ENCODE results near the gene GDA.
"Not testable (repeated sequence)": the region's sequence is repeated elsewhere in the genome, so short reads cannot be mapped to it uniquely, and the experiment has no call there.

Gene GDA

DNA sequence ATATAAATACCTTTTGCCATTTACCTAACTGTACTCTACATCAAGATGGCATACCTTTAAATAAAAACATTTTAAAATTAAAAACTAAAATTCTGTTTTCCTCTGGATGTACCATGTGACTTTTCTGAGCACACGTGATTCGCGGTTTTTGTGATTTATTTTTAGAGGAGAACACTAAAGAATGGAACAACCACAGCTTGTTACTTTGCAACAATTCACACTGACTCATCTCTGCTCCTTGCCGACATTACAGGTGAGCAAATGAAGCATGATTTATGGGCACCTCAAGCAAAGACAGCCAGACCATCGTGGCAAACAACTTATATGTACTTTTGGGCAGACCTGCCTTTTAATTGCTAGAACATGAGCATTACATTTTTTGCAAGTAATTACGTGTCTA is 61.3 kb downstream of the GDA start:
- no peak for DNase-seq

DNA sequence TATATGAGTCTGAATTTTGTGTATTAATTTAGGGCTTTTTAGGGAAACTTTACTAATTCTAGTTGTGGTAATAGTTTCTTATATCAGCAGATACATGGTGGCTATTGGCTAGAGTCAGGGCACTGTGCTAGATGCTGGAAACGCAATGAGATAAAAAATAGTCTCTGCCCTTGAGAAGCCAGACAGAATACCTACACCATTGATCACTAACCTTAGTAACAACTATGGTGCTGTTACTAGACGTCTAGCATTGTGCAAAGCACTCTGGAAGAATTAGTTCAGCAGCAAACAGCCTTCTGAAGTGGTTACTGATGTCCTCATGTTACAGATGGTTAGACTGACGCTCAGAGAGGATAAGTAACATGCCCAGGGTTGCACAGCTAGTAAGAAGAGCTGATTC is 61.8 kb downstream of the GDA start:
- no peak for DNase-seq

DNA sequence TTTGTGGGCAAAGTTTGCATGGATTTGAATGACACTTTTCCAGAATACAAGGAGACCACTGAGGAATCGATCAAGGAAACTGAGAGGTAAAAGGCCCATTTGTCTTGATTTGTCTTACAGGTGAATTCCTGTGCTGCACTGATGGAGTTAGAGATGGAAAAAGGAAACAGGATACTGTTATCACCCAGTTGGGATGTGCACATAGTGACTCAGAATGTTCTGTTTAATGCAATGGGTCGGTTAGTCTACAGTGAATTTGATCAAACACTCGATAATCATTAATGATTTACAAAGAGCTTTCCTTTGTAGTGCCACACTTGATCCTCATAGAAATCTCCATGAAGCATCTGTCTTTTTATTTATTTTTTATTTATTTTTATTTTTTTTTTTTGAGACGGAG is 64.7 kb downstream of the GDA start:
- no peak for DNase-seq

DNA sequence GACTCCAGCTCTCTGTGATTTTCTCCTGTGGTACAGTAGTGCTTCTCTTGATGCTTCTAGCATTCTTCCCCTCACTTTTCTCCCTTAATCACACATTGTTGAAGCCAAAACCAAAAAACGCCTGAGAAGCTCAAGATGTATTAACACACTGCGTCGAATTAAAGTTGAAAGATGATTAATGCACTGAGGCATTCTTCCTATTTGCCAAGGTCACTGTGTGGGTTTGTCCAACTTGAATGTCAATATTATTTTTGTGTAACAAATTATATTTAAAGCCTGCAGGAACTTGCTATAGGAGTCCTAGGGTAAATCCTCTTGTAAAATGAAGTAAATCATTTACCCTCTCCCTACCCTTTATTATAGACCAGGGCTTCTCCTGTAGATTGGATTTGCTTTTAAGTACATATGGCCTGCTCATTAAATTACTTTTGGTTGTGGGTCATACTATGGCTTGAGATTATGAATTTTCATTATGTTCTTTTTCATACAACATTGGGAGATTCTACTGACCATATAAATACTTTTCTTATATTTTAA is 68.1 kb downstream of the GDA start:
- no peak for DNase-seq

DNA sequence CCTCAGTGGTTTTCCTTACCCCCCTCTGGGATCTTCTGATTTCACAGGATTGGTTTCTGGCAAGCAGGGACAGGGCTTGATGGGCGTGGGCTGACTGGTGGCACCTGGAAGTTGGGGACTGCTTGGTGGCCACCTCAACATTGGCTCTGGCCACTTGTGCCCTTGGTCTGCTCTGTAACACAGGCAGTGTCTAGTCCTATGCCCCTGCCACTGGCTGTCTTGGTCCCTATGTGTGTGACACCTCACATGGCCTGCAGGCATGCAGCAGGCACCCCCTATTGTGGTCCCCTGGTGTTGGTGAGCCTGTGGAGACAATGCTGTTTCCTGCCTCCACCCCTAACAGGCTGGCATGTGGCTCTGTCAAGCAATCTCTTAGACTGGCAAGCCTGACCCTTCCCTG is 71.3 kb downstream of the GDA start:
- no peak for DNase-seq

DNA sequence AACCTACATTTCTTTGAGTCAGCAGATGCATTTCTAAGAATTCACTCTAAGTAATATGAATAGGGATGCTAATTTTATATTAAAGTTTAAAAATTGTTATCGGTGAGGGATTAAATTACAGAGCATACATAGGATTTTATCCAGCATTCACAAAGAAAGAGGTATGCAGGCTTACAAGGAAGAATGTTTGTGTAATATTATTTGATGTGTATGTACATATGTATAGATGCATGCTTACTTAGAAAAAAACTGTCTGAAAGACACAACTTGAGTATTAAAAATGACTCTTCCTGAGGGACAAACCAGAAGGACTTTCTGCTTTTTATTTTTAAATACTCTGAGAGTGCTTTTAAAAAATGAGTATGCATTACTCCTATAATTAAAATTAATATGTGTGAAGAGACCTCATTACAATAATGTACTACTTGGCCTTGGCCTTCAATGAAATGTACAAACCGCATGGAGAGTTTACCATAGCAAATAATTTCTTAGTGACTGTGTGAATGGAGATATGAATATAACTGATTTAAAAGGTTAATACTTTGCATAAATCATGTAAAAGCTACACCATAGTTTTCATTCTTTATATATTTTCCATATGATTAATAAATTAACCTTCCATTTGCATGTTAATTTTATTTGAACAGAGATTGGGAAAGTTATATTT is 77.0 kb downstream of the GDA start:
- DNase-seq = no peak

DNA sequence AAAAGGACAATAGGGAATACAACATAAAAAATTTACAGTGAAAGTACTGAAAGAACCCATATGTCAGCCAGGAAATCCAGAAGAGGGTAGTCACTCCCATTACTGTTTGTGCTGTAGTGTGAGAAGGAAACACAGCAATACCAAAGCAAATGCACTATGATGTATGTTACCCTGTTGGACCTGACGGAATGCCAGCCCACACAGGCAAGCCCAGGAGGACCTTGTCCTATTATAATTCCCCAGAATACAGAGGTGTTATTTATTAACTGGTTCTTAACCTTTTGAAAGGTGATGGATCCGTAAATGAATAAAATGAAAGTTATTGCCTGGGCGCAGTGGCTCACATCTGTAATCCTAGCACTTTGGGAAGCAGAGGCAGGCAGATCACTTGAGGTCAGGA is 79.0 kb downstream of the GDA start:
- DNase-seq = no peak

DNA sequence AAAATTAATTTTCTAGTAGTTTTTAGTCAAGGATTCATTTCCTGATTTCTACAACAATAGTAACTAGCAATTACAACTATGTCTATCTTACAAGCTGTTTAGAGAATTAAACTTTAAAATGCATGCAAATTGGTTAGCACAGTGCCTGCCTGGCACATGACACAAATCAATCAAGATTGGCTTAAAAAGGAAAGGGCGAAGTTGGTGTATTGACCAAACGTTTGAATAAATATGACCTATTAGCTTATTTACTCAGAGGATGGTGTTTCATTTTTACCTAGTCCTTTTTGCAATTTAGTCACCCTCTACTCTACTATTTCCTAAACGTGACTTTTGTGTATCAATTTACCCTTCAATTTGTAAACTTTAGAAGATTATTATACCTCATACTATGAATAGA is 83.5 kb downstream of the GDA start:
- DNase-seq = no peak

DNA sequence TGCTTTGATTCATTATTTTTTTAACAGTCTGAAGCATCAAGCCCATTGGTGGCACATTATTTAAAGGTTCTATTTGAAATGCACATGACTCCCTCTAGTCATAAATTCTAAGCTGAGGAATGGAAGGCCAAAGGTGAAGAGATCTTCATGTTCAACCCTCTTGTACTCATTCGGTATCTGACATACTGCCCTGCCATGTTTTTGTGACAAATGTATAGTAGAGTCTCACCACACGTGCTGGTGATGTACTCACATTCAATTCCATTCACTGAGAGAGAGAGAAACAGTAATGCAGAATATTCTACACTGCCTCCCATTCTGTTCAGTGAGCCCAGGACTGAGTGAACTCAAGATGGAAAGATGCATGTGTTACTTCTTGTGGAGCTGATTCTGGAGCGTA is 98.3 kb downstream of the GDA start:
- no peak for DNase-seq

DNA sequence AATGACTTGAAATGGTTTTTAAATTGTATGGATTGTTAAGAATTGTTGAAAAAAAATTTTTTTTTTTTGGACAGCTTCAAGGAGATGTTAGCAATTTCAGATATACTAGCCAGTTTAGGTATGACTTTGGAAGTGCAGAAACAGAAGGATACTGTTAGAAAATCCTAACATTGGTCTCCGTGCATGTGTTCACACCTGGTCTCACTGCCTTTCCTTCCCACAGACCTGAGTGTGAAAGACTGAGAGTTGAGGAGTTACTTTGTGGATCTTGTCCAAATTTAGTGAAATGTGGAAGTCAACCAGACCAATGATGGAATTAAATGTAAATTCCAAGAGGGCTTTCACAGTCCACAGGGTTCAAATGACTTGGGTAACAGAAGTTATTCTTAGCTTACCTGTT is 102.3 kb downstream of the GDA start:
- DNase-seq = no peak

DNA sequence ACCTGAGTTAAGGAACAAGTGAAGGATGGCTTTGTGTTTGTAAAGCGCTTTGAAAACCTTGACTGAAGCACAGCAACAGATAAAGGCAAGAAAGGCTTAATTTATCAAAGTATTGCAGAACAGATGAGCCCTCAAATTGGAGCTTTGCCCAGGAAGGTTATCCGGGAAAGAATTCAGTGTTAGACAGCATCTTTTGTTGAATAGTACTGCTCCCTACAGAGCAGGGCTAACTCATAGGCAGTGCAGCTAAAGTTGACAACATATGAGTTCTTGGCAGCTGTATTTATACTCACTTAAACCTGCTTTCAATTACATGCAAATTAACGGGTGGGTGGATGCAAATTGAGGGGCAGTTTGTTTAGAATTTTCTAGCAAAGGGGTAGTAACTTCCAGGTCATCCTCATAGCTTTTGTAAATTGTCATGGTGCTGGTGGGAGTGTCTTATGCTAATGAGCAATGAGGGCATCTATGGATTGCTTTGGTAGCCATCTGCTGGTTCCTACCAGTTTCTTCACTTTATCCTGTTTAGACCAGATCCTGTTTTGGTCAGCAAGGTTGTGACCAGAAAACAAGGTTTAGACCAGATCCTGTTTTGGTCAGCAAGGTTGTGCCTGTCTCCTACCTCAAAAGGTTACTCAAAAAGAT is 105.8 kb downstream of the GDA start:
- no peak for DNase-seq

DNA sequence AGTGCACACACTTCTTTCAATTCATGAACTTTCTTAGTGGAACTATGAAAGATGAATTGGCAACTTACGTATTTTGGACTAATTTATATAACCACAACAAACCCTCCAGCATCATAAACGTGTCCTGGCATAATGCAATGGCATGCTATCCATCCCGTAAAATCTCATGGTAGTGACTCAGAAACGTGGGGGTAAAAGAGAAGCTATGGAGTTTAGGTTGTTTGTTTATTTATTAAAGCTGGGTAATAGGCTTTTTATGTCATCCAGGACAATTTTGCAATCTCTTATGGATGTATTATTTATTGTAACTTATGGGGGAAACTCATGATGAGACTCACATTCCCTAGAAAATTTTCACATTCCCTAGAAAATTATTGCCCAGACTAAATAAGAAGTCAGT is 106.3 kb downstream of the GDA start:
- DNase-seq = no peak

DNA sequence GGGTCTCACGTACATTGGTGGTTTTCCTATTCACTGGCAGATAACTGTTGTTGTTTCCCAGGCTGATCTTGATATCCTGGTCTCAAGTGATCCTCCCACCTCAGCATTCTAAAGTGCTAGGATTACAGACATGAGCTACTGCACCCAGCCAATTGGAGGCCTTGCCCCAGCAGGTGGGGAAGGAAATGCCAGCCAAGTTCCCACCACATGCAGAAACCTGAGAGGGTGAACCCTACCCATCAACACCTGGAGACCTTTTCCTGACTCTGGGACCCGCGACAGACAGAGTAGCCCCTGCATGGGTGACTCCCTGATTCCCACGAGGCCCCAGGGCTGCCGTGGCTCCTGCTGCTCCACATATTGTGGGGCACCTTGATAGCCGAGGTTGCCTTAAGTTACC is 107.7 kb downstream of the GDA start:
- DNase-seq = no peak

DNA sequence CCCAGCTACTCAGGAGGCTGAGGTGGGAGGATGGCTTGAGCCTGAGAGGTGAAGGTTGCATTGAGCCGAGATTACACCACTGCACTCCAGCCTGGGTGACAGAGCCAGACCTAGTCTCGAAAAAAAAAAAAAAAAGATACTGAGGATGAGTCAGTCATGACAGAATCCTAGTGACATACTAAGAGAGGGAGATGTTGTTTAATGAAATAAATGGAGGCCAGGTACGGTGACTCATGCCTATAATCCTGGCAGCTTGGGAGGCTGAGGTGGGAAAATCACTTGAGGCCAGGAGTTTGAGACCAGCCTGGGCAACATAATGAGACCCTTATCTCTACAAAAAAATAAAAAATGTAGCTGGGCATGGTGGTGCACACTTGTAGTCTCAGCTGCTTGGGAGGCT is 108.6 kb downstream of the GDA start:
- DNase-seq = no peak

DNA sequence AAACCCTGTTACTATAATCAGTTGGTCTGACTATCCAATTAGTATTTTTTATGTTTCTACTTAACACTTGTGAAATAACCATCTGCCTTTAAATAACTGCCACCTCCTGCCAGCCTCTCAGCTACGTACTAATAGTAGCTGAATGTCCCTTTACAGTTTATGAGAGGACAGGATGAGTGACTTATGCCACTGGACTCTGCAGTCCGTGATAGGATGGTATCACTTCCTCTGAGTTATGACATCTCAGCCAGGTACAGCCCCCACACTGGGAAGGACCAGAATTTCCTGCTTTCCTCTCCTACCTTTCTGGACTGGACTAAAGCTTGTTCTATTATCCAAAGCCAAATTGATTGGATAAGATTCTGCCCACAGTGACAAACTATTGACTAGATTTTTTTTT is 112.8 kb downstream of the GDA start:
- DNase-seq = no peak

DNA sequence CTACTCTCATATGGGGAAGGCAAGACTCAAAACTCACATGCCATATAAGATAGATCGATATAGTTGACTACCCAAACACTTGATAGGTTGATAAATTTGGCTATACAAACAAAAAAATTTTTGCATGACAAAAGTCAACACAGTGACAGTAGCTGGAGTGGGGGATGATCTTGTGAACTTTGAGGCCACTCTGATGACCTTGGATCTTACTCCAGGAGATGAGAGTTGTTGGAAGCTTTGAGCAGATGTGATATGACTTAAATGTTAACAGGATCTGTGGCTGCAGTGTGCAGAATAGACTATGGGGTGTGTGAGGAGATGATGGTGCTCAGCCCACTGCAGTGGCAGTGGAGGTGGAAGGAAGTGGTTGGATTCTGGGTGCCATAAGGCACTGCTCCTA is 114.3 kb downstream of the GDA start:
- no peak for DNase-seq

DNA sequence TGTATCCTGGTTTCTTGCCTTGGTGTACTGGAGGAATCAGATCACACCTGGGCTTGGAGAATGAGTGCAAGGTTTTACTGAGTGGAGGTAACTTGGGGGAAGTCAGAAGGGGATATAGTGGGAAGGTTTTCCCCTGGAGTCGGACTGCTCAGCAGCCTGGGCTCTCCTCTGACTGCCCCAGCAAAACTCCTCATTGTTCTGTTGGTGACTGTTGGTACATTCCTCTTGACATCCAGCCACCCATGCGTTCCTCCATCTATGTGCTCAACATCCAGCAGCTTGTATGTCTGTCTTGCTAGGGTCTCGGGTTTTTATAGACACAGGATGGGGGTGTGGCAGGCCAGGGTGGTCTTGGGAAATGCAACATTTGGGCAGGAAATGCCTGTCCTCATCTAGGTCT is 119.7 kb downstream of the GDA start:
- DNase-seq = no peak

DNA sequence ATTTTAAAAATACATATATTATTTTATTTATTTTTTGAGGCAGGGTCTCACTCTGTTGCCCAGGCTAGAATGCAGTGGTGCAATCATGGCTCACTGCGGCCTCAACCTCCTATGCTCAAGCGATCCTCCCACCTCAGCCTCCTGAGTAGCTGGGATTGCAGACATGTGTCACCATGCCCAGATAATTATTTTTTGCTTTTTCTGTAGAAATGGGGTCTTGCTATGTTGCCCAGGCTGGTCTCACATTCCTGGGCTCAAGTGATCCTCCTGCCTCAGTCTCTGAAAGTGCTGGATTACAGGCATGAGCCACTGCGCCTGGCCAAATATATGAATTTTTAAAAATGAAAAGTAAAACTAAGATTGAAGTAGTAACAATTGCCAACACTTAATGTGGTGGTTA is 121.1 kb downstream of the GDA start:
- not testable (repeated sequence) for DNase-seq

DNA sequence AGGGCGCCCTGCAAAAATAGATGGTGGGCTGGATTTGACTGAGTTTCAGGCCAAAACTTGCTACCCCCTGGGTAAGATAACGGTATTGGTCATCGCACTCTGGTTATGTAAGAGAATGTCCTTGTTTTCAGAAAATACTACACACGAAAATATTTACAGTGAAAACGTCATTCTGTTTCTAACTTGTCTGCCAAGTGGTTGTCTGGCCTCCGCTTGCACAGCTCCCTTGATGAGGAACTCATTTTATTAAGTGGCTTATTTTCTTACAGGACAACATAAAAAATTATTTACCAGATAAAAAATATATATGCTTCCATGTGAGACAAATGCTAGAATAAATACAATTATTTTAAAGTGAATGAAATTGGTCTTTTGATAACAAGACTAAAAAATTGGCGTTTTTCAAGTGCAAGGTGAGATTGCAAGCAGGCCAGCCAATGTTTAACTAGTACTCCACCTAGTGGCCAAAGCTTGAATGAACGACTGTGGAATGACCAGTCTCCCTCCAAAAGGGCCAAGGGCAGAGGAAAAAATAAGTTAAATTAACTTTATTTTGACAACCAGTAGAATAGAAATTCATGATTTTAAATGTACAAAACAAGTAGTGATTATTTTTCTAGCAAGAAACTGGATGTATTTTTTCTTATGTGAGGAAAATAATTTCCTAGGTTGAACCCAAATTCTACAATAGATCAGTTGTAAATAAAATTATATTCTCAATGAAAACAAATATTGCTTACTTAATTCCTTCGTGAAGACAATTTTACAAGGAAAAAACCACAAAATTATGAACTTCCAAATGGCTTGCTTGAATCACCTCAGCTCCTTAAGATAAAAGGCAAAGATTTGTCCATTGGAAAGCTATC is 122.6 kb downstream of the GDA start:
- DNase-seq = peak; percentile 6

DNA sequence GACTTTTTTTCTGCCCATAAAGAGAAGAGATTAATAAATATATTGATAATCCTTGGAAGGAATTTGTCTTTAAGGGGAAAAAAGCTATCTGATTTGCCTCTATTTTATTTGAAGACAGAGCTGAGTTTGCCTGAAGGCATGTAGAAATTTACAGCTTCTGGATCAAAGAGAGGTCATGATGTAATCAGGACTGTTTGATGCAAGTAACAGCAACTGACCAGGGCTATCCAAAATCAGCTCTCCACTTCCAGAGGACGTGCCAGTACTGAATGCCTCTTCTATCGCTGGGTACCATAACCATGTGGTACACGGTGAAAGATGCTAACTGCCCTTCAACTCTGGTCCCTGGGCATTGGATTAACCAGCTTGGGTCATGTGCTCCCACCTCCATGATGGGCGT is 125.2 kb downstream of the GDA start:
- DNase-seq = no peak

DNA sequence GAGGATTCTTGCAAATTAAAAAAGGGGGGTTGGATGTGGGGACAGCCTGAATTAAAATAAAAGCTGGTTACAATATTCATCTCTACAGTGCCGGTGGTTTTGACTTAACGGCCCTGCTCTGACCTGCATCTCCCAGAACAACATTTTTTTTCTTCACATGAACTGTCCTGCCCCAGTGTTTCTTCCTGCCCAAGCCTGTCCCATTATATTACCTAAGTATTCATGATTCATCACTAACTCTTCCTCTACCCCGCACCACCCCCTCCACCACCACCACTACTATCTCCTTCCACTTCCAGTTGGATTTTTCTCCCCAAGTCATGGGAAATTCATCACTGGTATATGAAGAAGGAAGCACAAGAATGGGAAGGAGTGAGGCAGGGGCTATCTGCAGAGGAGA is 125.7 kb downstream of the GDA start:
- no peak for DNase-seq

DNA sequence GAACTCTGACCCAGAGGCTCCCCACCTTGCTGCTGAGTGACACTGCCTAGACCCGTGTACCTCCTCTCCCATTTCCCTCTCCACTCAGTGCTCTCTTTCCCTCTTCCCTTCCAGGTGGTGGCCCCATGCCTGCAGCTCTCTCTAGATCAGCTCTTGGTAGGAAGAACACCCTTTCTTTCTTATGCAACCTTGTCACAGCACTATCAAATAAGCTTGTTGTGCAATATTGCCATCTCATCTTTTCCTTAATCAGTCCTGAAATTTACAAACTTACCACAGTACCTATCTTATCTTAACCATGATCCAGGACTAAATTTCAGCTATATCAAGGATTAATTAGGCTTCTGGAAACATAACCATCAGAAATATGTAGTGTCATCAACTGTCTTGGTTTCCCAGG is 127.2 kb downstream of the GDA start:
- DNase-seq = no peak

DNA sequence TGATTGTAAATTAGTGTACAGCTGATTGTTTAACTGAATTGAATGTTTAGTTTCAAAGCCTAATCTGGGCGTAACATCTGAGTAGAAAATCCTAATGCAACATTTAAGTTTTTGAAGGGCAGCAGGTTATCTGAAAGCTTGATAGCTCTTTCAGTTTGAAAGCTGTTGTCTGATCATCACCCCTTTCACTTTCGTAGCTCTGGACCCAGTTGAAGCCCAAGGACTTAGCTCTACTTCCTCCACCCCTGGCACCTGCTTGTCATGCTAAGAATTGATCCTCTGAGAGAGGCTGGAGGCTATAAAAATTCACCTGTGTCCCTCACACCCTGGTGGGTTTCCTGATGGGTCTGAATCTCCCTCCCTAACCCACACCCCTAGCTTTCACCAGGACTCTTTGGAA is 129.7 kb downstream of the GDA start:
- no peak for DNase-seq

Measured in central memory CD4-positive, alpha-beta T cell (primary cell).